HepG2 (cell line): ENCODE measurements around the gene ECE2. TPM values are rescaled to one million over a fixed set of nuclear protein-coding genes. Genes with fewer than 3 reads are reported as not detected.

Experiments
- DPF2 ChIP-seq: sonication (generic); formaldehyde crosslinking; IDR thresholded peaks from 2 replicates; pipeline ENCODE4 v1.4.0; 2020; ENCODE audit warnings: mild to moderate bottlenecking, low read depth, missing genetic modification reagents, borderline replicate concordance
- ELF3 ChIP-seq: IDR thresholded peaks from 2 replicates; pipeline ENCODE4 v1.6.1; 2016; ENCODE audit warnings: missing genetic modification reagents, missing compliant biosample characterization
- MXI1 ChIP-seq: IDR thresholded peaks from 3 replicates; pipeline ENCODE4 v1.6.1; 2012; ENCODE audit warnings: low read depth, low read length, inconsistent platforms, borderline replicate concordance
- RAD21 ChIP-seq: fragments of 450-650 bp; formaldehyde crosslinking; IDR thresholded peaks from 2 replicates; pipeline ENCODE4 v1.5.0; 2020; ENCODE audit warnings: mild to moderate bottlenecking
- RFX3 ChIP-seq: IDR thresholded peaks from 2 replicates; pipeline ENCODE4 v1.6.1; 2016; ENCODE audit warnings: missing biosample characterization, missing genetic modification reagents
- STAG1 ChIP-seq: sonication (generic); formaldehyde crosslinking; IDR thresholded peaks from 2 replicates; pipeline ENCODE4 v1.4.0; 2020; ENCODE audit warnings: missing genetic modification reagents
- TBX2 ChIP-seq: sonication (generic); formaldehyde crosslinking; IDR thresholded peaks from 2 replicates; pipeline ENCODE4 v1.5.0; 2020; ENCODE audit warnings: missing genetic modification reagents, mild to moderate bottlenecking, borderline replicate concordance
- ZHX1 ChIP-seq: sonication (generic); formaldehyde crosslinking; IDR thresholded peaks from 2 replicates; pipeline ENCODE4 v1.8.1; 2022; ENCODE audit warnings: low read depth, mild to moderate bottlenecking, missing genetic modification reagents
- ZNF569 ChIP-seq: sonication (generic); formaldehyde crosslinking; IDR thresholded peaks from 2 replicates; pipeline ENCODE4 v1.5.0; 2020; ENCODE audit warnings: mild to moderate bottlenecking, missing genetic modification reagents, moderate library complexity, borderline replicate concordance
- polyA plus RNA-seq, 8 experiments: library from polyadenylated mRNA; depleted of rRNA in 3 of 8; stranded (reverse) in 7 of 8; unstranded in 1 of 8; fragments of >200 nt; fragmentation: Illumina TruSeq in 4 of 8; extraction: Trizol in 4 of 8; gene quantifications; 2 replicates each; pipeline versions ENCODE4 v1.2.1 to v1.2.3, GENCODE V29; 2011 to 2016; ENCODE audit warnings: low read depth in 4 of 8, missing spikeins in 1 of 8, mixed read lengths in 1 of 8; ENCODE audit not compliant: insufficient read depth in 1 of 8
- total RNA-seq, 5 experiments: library from RNA; depleted of rRNA; stranded (reverse); fragments of >200 nt; fragmentation: Illumina TruSeq; extraction: Trizol; gene quantifications; 2 replicates each; pipeline ENCODE4 v1.2.3, GENCODE V29; 2016; ENCODE audit warnings: low read depth in 1 of 5
- TF ChIP-seq, protein P1 (sequence below): sonication (generic); formaldehyde crosslinking; IDR thresholded peaks from 2 replicates; pipeline ENCODE4 v1.4.0; 2020; ENCODE audit warnings: missing genetic modification reagents, borderline replicate concordance
- TF ChIP-seq, protein P2 (sequence below): sonication (generic); formaldehyde crosslinking; IDR thresholded peaks from 2 replicates; pipeline ENCODE4 v1.4.0; 2020; ENCODE audit warnings: mild to moderate bottlenecking, missing genetic modification reagents, borderline replicate concordance

ECE2 gene
- total and polyA plus RNA-seq, 2 of the 13 experiments (the other 11 are each of a cell fraction or from before 2014, with no cell fraction given), result not detected

- TF ChIP-seq, protein P1, sequence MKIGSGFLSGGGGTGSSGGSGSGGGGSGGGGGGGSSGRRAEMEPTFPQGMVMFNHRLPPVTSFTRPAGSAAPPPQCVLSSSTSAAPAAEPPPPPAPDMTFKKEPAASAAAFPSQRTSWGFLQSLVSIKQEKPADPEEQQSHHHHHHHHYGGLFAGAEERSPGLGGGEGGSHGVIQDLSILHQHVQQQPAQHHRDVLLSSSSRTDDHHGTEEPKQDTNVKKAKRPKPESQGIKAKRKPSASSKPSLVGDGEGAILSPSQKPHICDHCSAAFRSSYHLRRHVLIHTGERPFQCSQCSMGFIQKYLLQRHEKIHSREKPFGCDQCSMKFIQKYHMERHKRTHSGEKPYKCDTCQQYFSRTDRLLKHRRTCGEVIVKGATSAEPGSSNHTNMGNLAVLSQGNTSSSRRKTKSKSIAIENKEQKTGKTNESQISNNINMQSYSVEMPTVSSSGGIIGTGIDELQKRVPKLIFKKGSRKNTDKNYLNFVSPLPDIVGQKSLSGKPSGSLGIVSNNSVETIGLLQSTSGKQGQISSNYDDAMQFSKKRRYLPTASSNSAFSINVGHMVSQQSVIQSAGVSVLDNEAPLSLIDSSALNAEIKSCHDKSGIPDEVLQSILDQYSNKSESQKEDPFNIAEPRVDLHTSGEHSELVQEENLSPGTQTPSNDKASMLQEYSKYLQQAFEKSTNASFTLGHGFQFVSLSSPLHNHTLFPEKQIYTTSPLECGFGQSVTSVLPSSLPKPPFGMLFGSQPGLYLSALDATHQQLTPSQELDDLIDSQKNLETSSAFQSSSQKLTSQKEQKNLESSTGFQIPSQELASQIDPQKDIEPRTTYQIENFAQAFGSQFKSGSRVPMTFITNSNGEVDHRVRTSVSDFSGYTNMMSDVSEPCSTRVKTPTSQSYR (CRISPR knock-in tag), result peak; percentile 87
- TF ChIP-seq STAG1 (CRISPR knock-in tag), result peak; percentile 82
- TF ChIP-seq, protein P2, sequence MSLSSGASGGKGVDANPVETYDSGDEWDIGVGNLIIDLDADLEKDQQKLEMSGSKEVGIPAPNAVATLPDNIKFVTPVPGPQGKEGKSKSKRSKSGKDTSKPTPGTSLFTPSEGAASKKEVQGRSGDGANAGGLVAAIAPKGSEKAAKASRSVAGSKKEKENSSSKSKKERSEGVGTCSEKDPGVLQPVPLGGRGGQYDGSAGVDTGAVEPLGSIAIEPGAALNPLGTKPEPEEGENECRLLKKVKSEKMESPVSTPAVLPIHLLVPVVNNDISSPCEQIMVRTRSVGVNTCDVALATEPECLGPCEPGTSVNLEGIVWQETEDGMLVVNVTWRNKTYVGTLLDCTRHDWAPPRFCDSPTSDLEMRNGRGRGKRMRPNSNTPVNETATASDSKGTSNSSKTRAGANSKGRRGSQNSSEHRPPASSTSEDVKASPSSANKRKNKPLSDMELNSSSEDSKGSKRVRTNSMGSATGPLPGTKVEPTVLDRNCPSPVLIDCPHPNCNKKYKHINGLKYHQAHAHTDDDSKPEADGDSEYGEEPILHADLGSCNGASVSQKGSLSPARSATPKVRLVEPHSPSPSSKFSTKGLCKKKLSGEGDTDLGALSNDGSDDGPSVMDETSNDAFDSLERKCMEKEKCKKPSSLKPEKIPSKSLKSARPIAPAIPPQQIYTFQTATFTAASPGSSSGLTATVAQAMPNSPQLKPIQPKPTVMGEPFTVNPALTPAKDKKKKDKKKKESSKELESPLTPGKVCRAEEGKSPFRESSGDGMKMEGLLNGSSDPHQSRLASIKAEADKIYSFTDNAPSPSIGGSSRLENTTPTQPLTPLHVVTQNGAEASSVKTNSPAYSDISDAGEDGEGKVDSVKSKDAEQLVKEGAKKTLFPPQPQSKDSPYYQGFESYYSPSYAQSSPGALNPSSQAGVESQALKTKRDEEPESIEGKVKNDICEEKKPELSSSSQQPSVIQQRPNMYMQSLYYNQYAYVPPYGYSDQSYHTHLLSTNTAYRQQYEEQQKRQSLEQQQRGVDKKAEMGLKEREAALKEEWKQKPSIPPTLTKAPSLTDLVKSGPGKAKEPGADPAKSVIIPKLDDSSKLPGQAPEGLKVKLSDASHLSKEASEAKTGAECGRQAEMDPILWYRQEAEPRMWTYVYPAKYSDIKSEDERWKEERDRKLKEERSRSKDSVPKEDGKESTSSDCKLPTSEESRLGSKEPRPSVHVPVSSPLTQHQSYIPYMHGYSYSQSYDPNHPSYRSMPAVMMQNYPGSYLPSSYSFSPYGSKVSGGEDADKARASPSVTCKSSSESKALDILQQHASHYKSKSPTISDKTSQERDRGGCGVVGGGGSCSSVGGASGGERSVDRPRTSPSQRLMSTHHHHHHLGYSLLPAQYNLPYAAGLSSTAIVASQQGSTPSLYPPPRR (CRISPR knock-in tag), result no peak
- no peak for TF ChIP-seq ZNF569 (CRISPR knock-in tag)
- peak; percentile 68 for TF ChIP-seq RAD21 (CRISPR knock-in tag)
- no peak for TF ChIP-seq TBX2
- no peak for TF ChIP-seq DPF2 (CRISPR knock-in tag)
- no peak for TF ChIP-seq ELF3 (CRISPR knock-in tag)
- TF ChIP-seq MXI1, result peak; percentile 46; the same call in 1 of the 3 replicates
- no peak for TF ChIP-seq ZHX1 (CRISPR knock-in tag)
- TF ChIP-seq RFX3 (CRISPR knock-in tag), result peak; percentile 68; the same call in 1 of the 2 replicates
Observed at GRCh38 chr3:184284696-184285095, 8.9 kb downstream of the ECE2 start (continued).
